Right lobe of liver (tissue), 6 donors: ENCODE data around the gene MCCC1. TPM values are rescaled to one million over a fixed set of nuclear protein-coding genes. Genes with fewer than 3 reads are reported as not detected.
"Not testable (repeated sequence)": the region's sequence is repeated elsewhere in the genome, so short reads cannot be mapped to it uniquely, and the experiment has no call there.

Source experiments
- ATAC-seq, 4 donors: fragments of 200-7000 bp; cut with Tn5 transposase; one replicate each; pipeline ENCODE4 v1.9.1; 2020; ENCODE audit warnings: mild to moderate bottlenecking in 4 of 4, moderate library complexity in 4 of 4
- DNase-seq, 3 donors: peaks; one replicate each; pipeline ENCODE4 v3.0.0-alpha.2; 2020
- H3K27ac ChIP-seq, 3 donors: fragments of 200-600 bp; one replicate each; pipeline ENCODE4 v1.8.0; 2022
- H3K27me3 ChIP-seq, 2 donors: fragments of 200-600 bp; one replicate each; pipeline ENCODE4 v1.8.0; 2022
- H3K36me3 ChIP-seq, 4 donors: fragments of 200-600 bp; sonication (generic) in 1 of 4; one replicate each; pipeline versions ENCODE4 v1.5.1 to v1.8.0; 2017 to 2022; ENCODE audit warnings: control low read depth in 1 of 4
- H3K4me1 ChIP-seq, 4 donors: fragments of 200-600 bp; sonication (generic) in 1 of 4; one replicate each; pipeline versions ENCODE4 v1.5.1 to v1.8.0; 2017 to 2022; ENCODE audit warnings: control low read depth in 1 of 4
- H3K4me3 ChIP-seq, 3 donors: fragments of 200-600 bp; one replicate each; pipeline ENCODE4 v1.8.0; 2022
- H3K9me3 ChIP-seq, 4 donors: fragments of 200-600 bp; sonication (generic) in 1 of 4; one replicate each; pipeline versions ENCODE4 v1.5.1 to v1.8.0; 2017 to 2022; ENCODE audit warnings: control low read depth in 1 of 4
- POLR2A ChIP-seq: fragments of 450-650 bp; IDR thresholded peaks from one replicate; pipeline ENCODE4 v1.6.1; 2017; ENCODE audit warnings: antibody characterized with exemption, mild to moderate bottlenecking
- WGBS: methylation state at CpG from one replicate; pipeline ENCODE4 v1.1.6; 2018; ENCODE audit warnings: low coverage, low lambda C conversion rate; ENCODE audit not compliant: insufficient coverage; ENCODE audit errors: missing lambda C conversion rate; 5-methylcytosine and 5-hydroxymethylcytosine counted together
- intact Hi-C, 2 donors: fragments of 100-400 bp; cut with DNase I; formaldehyde crosslinking; loops; one replicate each; pipeline versions ENCODE4 v1.11.2 to v1.14.1; 2022
- total RNA-seq, 6 experiments: library from RNA; depleted of rRNA in 2 of 6; stranded (reverse); fragments of >200 nt in 2 of 6; fragmentation: NEBNext Ultra II Directional in 3 of 6; extraction: Animal tissue kit (Norgen Biotek cat#: 25700) in 3 of 6; gene quantifications; one replicate each; pipeline versions ENCODE4 v1.1.0 to v1.2.4, GENCODE V29; 2016 to 2023
- TF ChIP-seq, protein P1 (sequence below), 4 donors: fragments of 200-600 bp in 3 of 4; fragments of 450-650 bp in 1 of 4; IDR thresholded peaks; one replicate each; pipeline versions ENCODE4 v1.5.1 to v1.8.0; 2016 to 2022; ENCODE audit warnings: antibody characterized with exemption in 4 of 4, mild to moderate bottlenecking in 2 of 4
- donor health status: DM: no; HTN: yes; CAD: no.
- donor health status: DM: no; HTN: no; CAD: no.
- donor health status: DM: no; HTN: no; CAD: no.
- donor health status: DM: no; HTN: yes; CAD: no.
- donor health status: DM: no; HTN: yes; CAD: no.

MCCC1 gene
- total RNA-seq, 6 experiments from 2014 or later: 34.0 to 57.0 (median 48.2) TPM

DNA sequence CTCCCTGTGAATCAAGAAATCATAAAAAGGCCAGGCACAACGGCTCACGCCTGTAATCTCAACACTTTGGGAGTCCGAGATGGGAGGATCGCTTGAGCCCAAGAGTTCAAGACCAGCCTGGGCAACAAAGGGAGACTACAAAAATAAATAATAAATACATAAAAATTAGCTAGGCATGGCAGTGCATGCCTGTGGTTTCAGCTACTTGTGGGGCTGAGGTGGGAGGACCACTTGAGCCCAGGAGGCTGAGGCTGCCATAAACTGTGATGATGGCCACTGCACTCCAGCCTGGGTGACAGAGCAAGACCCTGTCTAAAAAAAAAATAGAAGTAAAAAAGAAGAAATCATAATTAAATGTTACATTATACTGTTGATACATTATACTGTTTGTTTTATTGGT lies 91.0 kb downstream of the MCCC1 start:
- no peak for TF ChIP-seq POLR2A
- TF ChIP-seq, protein P1, sequence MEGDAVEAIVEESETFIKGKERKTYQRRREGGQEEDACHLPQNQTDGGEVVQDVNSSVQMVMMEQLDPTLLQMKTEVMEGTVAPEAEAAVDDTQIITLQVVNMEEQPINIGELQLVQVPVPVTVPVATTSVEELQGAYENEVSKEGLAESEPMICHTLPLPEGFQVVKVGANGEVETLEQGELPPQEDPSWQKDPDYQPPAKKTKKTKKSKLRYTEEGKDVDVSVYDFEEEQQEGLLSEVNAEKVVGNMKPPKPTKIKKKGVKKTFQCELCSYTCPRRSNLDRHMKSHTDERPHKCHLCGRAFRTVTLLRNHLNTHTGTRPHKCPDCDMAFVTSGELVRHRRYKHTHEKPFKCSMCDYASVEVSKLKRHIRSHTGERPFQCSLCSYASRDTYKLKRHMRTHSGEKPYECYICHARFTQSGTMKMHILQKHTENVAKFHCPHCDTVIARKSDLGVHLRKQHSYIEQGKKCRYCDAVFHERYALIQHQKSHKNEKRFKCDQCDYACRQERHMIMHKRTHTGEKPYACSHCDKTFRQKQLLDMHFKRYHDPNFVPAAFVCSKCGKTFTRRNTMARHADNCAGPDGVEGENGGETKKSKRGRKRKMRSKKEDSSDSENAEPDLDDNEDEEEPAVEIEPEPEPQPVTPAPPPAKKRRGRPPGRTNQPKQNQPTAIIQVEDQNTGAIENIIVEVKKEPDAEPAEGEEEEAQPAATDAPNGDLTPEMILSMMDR (IDR thresholded peaks at IDR 0.05): no peak
- H3K27ac ChIP-seq: no peak overlapping the region
- no peak for ATAC-seq
- H3K4me1 ChIP-seq: no peaks in the 10 kb centered on the region
- H3K4me3 ChIP-seq: no peak overlapping the region
- H3K27me3 ChIP-seq: no peaks in the 10 kb centered on the region
- WGBS: 100% methylated on average over 4 of the region's 4 CpGs
- no peaks in the 10 kb centered on the region for H3K36me3 ChIP-seq
- intact Hi-C loops: no loop called here
- no peak for DNase-seq
- H3K9me3 ChIP-seq: no peaks in the 10 kb centered on the region

DNA sequence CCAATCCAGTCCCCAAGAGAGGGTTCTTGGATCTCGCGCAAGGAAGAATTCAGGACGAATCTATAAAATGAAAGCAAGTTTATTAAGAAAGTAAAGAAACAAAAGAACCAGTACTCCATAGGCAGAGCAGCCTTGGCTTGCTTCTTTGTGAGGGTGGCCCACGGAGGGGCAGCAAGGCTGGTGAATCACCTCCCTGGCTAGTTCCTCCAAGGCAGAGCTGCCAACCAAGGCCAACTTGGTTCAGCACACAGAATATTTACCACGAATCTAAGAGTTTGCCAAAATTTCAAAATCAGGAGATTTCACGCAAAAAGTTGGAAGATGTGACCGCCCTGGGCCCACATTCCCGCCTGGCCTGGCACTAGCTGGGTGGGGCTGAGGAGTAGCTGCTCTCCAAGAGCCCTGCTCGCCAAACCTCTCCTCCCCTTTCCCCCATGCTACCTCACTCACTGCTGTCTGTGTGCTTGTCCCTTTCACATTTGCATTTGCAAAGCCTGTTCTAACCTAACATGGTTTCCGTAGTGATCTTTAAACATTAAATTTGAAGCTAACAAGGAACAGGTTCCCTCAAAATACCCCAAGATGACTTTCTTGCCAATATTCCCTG lies 92.8 kb downstream of the MCCC1 start:
- Histone ChIP-seq H3K4me3 (no peak overlapping the region), H3K4me1 (no peaks in the 10 kb centered on the region), H3K27me3 (no peaks in the 10 kb centered on the region), H3K36me3 (no peaks in the 10 kb centered on the region), H3K9me3 (no peaks in the 10 kb centered on the region), H3K27ac (no peak overlapping the region)
- no peak for TF ChIP-seq POLR2A
- TF ChIP-seq, protein P1 (IDR thresholded peaks at IDR 0.05): no peak
- ATAC-seq: no peak
- WGBS: 95% methylated on average over 4 of the region's 10 CpGs
- DNase-seq: no peak
- intact Hi-C loops: no loop called here

DNA sequence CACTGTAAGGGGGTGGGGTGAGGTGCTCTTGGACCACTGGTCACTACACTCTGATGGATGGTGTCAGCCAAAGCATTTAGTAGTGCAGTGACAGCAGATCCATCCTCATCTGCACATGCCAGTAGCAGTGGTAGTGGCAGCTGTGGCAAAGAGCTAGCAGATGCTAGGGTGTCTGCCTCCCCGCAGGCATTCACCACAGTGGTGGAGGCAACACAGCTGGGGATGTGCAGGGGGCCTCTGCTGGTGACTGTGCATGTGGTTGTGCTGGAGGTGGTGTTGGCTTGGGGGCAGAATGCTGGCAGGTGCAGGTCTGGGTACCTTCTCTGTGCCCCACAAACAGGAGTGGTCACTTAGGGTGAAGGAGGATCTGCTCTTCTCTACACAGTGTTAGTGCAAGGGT lies 99.5 kb downstream of the MCCC1 start:
- intact Hi-C loops: no loop called here
- no peak overlapping the region for H3K4me3 ChIP-seq
- ATAC-seq: no peak
- no peak for DNase-seq
- no peaks in the 10 kb centered on the region for H3K27me3 ChIP-seq
- 67% methylated on average over 1 of the region's 1 CpG for WGBS
- no peak overlapping the region for H3K27ac ChIP-seq
- TF ChIP-seq, protein P1 (IDR thresholded peaks at IDR 0.05): no peak
- TF ChIP-seq POLR2A: no peak
- H3K9me3 ChIP-seq: no peaks in the 10 kb centered on the region
- H3K36me3 ChIP-seq: no peaks in the 10 kb centered on the region
- no peaks in the 10 kb centered on the region for H3K4me1 ChIP-seq

DNA sequence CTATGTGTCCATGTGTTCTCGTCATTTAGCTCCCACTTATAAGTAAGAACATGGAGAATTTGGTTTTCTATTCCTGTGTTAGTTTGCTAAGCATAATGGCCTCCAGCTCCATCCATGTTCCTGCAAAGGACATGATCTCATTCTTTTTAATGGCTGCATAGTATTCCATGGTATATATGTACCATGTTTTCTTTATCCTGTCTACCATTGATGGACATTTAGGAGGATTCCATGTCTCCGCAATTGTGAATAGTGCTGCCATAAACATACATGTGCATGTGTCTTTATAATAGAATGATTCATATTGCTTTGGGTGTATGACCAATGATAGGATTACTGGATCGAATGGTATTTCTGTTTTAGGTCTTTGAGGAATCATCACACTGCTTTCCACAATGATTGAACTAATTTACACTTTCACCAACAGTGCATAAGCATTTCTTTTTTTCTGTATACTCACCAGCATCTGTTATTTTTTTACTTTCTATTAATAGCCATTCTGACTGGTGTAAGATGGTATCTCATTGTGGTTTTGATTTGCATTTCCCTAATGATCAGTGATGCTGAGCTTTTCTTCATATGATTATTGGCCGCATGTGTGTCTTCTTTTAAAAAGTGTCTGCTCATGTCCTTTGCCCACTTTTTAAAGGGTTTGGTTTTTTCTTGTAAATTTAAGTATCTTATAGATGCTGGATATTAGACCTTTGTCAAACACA lies 105.7 kb downstream of the MCCC1 start:
- H3K27ac ChIP-seq, H3K9me3 ChIP-seq, intact Hi-C loops, H3K4me3 ChIP-seq, H3K36me3 ChIP-seq, ATAC-seq, DNase-seq, H3K27me3 ChIP-seq, H3K4me1 ChIP-seq: not testable (repeated sequence)
- WGBS: 89% methylated on average over 4 of the region's 4 CpGs

DNA sequence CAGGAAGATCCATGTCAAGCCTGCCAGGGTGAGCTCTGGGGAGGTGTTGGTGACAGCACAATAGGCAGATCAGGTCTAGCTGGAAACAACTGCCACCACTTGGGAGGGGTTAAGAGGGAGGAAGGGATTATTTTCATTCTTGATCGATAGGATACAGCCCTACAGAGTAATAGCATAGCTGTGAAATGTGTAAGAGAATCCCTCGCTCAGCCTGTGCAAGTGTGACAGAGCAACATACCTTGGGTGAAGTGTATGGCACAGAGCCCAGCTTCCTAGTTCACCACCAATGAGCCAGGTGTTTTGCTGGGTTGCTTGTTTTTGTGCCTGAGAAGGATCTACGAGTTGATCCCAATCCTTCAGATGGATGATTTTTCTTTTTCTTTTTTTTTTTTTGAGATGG lies 109.7 kb downstream of the MCCC1 start:
- no peak overlapping the region for H3K4me3 ChIP-seq
- ATAC-seq (no peak), DNase-seq (no peak)
- no peaks in the 10 kb centered on the region for H3K9me3 ChIP-seq
- no peak overlapping the region for H3K27ac ChIP-seq
- TF ChIP-seq POLR2A: no peak
- TF ChIP-seq, protein P1 (IDR thresholded peaks at IDR 0.05): no peak
- intact Hi-C loops: no loop called here
- H3K36me3 ChIP-seq: no peaks in the 10 kb centered on the region
- H3K27me3 ChIP-seq: no peaks in the 10 kb centered on the region
- 79% methylated on average over 2 of the region's 3 CpGs for whole genome bisulfite sequencing
- no peaks in the 10 kb centered on the region for H3K4me1 ChIP-seq
